Stomach smooth muscle (tissue), 2 donors: ENCODE data around the gene ZNF595.
A peak's percentile ranks its signal among the peaks of the same experiment; 100 is the strongest.
"Not testable (repeated sequence)": the region's sequence is repeated elsewhere in the genome, so short reads cannot be mapped to it uniquely, and the experiment has no call there.

Experiments
- H3K27ac ChIP-seq: one replicate; pipeline ENCODE4 v1.7.0; 2013; ENCODE audit warnings: mild to moderate bottlenecking, low read length, inconsistent platforms
- H3K27me3 ChIP-seq, 2 donors: one replicate each; pipeline ENCODE4 v1.7.0; 2013; ENCODE audit warnings: low read length in 2 of 2; ENCODE audit not compliant: insufficient read depth in 2 of 2, control insufficient read depth in 1 of 2
- H3K36me3 ChIP-seq, 2 donors: one replicate each; pipeline ENCODE4 v1.7.0; 2013; ENCODE audit warnings: low read length in 2 of 2; ENCODE audit not compliant: control insufficient read depth in 2 of 2, insufficient read depth in 2 of 2
- H3K4me1 ChIP-seq: one replicate; pipeline ENCODE4 v1.7.0; 2013; ENCODE audit warnings: low read length; ENCODE audit not compliant: control insufficient read depth, insufficient read depth
- H3K4me3 ChIP-seq, 2 donors: one replicate each; pipeline ENCODE4 v1.7.0; 2013; ENCODE audit warnings: low read length in 2 of 2
- H3K9ac ChIP-seq, 2 donors: one replicate each; pipeline ENCODE4 v1.7.0; 2013; ENCODE audit warnings: low read length in 2 of 2, mild to moderate bottlenecking in 1 of 2
- H3K9me3 ChIP-seq, 2 donors: one replicate each; pipeline ENCODE4 v1.7.0; 2013; ENCODE audit warnings: low read length in 2 of 2; ENCODE audit not compliant: control insufficient read depth in 2 of 2
- donor health status: healthy.
- donor health status: Pancreatic carcinoma.

The ZNF595 gene

GRCh38 chr4:33314-33713 is 19.8 kb upstream of the ZNF595 start:
- not testable (repeated sequence) for H3K4me1 ChIP-seq, H3K4me3 ChIP-seq, H3K27me3 ChIP-seq, H3K27ac ChIP-seq, H3K9ac ChIP-seq, H3K36me3 ChIP-seq, H3K9me3 ChIP-seq

DNA sequence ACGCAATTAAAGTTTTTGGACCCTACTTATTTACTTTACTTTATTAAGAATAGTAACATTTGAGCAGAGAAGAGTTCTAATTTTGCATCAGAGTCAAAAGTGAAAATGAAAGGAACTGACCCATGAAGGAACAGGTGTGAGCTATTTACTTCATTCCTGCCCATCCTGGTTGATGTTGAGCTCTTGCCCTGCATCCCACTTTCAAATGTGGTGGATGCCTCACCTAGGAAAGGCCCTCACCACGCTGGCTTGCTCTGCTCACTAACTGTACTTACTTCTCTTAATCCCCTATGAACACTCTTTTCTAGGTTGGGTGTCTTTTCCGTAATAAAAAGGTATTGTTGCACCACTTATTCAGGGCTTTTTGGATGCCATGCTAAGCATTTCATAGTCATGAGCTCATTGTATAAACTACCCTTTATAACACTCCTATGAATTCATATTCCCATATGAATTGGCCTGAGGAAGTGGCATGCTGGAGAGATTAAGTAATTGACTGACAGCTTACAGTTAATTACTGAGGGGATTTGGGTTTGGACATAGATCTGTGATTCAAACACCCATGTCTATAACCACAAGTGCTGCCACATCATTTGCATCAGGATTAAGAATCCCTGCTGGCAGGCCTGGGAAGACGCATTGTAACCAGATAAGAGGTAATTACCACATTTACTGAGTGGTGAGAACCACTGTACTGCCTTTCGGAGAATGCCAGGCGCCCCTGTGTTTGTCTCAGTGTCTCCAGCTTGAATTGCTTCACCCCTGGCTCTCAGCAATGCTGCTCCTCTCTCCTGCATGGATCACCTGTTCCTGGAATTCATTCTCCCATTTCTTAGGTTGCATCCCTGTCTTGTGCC is 16.3 kb upstream of the ZNF595 start:
- H3K4me3 ChIP-seq, H3K9ac ChIP-seq, H3K27me3 ChIP-seq, H3K4me1 ChIP-seq, H3K9me3 ChIP-seq, H3K27ac ChIP-seq, H3K36me3 ChIP-seq: not testable (repeated sequence)

DNA sequence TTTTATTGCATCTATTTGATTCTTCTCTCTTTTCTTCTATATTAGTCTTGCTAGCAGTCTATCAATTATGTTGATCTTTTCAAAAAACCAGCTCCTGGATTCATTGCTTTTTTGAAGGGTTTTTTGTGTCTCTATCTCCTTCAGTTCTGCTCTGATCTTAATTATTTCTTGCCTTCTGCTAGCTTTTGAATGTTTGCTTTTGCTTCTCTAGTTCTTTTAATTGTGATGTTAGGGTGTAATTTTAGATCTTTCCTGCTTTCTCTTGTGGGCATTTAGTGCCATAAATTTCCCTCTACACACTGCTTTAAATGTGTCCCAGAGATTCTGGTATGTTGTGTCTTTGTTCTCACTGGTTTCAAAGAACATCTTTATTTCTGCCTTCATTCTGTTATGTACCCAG is 14.9 kb upstream of the ZNF595 start:
- H3K27me3 ChIP-seq, H3K9me3 ChIP-seq, H3K27ac ChIP-seq, H3K4me1 ChIP-seq, H3K36me3 ChIP-seq, H3K9ac ChIP-seq, H3K4me3 ChIP-seq: not testable (repeated sequence)

GRCh38 chr4:43375-43774 is 9.7 kb upstream of the ZNF595 start:
- H3K9ac ChIP-seq, H3K4me1 ChIP-seq, H3K36me3 ChIP-seq, H3K4me3 ChIP-seq, H3K27me3 ChIP-seq, H3K27ac ChIP-seq, H3K9me3 ChIP-seq: not testable (repeated sequence)

DNA sequence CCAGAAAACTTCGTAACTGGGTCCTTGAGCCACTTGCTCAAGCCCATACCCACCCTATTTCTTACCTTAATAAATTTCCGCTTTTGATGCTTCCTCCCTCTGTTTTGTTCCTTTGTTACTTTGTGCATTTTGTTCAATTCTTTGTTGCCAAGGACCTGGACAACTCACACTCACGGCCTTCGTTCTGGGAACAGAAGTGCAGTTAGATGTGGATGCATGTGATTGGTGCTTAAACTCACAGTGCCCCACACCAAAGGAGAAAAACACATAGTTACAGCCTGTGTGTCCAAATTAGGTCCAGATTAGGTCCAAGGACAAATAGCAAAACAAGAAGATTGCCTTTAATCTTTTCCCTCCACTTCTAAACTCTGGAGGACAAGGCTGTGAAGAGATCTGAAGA is 1.9 kb upstream of the ZNF595 start:
- H3K4me1 ChIP-seq, H3K9me3 ChIP-seq, H3K9ac ChIP-seq, H3K27me3 ChIP-seq, H3K36me3 ChIP-seq, H3K4me3 ChIP-seq, H3K27ac ChIP-seq: not testable (repeated sequence)

DNA sequence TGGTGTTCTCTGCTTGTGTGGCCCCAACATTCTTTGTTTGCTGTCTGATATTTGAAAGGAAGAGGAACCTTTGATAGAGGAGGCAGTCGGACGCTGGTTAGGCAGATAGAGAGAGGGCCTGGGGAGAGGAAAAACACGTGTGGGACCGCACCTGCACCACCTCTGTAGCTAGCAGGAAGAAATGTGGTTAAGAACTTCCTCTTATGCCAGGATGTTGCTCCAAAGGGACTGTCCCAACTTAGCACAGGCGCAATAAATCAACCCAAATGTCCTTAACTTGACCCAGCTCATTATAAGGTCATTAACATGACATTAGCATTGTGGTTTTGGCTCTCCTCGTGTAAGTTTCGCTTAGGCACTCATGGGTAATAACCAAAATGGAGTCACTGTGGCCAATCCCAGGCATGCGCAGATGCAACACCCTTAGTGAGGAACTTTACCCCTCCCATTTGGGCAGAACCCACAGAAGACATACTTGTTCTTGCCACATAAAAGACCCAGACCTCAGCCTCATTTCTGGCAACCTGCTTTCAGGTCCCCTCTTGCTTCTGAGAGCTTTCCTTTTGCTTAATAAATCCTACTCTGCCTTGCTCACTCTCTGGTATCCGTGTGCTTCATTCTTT is 1.4 kb upstream of the ZNF595 start:
- not testable (repeated sequence) for H3K27me3 ChIP-seq, H3K27ac ChIP-seq, H3K36me3 ChIP-seq, H3K9me3 ChIP-seq, H3K9ac ChIP-seq, H3K4me1 ChIP-seq, H3K4me3 ChIP-seq

GRCh38 chr4:53521-53920 is 400 bp downstream of the ZNF595 start:
- not testable (repeated sequence) for H3K27me3 ChIP-seq, H3K9me3 ChIP-seq, H3K4me3 ChIP-seq, H3K36me3 ChIP-seq, H3K4me1 ChIP-seq, H3K9ac ChIP-seq, H3K27ac ChIP-seq

DNA sequence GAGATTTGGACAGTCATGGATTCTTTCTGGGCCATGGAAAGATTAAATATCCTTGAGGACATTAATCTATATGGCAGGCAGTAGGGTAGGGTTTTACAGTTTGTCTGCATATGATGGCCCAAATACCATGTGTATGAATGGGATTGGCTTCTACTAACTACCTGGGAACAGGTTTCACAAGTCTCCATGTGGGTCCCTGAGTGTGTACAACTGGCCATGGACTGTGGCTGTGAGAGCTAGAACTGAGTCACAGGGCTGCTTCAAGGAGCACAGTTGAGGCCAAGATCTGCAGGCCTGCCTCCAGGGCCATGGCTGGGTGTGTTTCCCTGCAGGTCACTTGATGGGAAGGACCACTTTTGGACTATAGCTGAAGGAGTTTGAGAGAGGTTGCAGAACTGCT is 11.6 kb downstream of the ZNF595 start:
- H3K27me3 ChIP-seq, H3K4me1 ChIP-seq, H3K27ac ChIP-seq, H3K4me3 ChIP-seq, H3K9ac ChIP-seq, H3K36me3 ChIP-seq, H3K9me3 ChIP-seq: not testable (repeated sequence)

DNA sequence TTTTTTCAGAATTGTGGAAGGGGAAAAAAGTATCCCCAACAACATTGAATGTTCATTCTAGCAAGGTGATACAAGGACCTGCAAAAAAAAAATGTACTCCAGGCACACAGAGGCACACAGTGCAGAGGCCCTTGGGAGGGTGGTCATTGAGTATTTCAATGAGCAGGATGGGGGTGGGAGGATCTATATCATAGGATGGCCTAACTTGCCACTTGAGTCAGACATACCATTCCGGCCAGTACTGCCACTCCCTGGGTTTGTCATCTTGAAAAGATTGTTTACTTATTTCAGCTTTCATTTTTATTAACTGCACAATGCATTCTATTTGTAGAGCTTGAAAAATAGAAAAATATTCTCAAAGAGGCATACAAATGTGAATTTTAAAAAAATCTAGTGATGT is 18.7 kb downstream of the ZNF595 start:
- H3K36me3 ChIP-seq, result peaks cover 12 to 16% of the 10 kb centered on the region in 2 donors
- H3K27me3 ChIP-seq, result no peaks in the 10 kb centered on the region
- H3K27ac ChIP-seq, result no peak overlapping the region
- H3K9me3 ChIP-seq, result peaks cover 5 to 21% of the 10 kb centered on the region in 2 donors
- no peaks in the 10 kb centered on the region for H3K4me1 ChIP-seq
- H3K4me3 ChIP-seq, result no peak overlapping the region
- no peak overlapping the region for H3K9ac ChIP-seq

GRCh38 chr4:85951-86350 is 32.8 kb downstream of the ZNF595 start:
- H3K36me3 ChIP-seq, result peaks cover 21 to 23% of the 10 kb centered on the region in 2 donors
- H3K27ac ChIP-seq, result no peak overlapping the region
- no peaks in the 10 kb centered on the region for H3K27me3 ChIP-seq
- H3K9me3 ChIP-seq, result peaks cover 30 to 35% of the 10 kb centered on the region in 2 donors
- H3K4me3 ChIP-seq, result no peak overlapping the region
- no peak overlapping the region for H3K9ac ChIP-seq
- H3K4me1 ChIP-seq, result no peaks in the 10 kb centered on the region

DNA sequence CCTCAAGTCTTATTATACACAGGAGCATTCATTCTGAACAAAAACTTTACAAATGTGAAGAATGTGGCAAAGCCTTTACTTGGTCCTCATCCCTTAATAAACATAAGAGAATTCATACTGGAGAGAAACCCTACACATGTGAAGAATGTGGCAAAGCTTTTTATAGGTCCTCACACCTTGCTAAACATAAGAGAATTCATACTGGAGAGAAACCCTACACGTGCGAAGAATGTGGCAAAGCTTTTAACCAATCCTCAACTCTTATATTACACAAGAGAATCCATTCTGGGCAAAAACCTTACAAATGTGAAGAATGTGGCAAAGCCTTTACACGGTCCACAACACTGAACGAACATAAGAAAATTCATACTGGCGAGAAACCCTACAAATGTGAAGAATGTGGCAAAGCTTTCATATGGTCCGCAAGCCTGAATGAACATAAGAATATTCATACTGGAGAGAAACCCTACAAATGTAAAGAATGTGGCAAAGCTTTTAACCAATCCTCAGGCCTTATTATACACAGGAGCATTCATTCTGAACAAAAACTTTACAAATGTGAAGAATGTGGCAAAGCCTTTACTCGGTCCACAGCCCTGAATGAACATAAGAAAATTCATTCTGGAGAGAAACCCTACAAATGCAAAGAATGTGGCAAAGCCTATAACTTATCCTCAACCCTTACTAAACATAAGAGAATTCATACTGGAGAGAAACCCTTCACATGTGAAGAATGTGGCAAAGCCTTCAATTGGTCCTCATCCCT is 33.6 kb downstream of the ZNF595 start:
- H3K9ac ChIP-seq, H3K27ac ChIP-seq, H3K4me1 ChIP-seq, H3K27me3 ChIP-seq: not testable (repeated sequence)
- H3K9me3 ChIP-seq, result peaks cover 34 to 42% of the 10 kb centered on the region in 2 donors
- peak overlapping the region in 1 of 2 donors; percentile 5 for H3K4me3 ChIP-seq
- peaks cover 20 to 26% of the 10 kb centered on the region in 2 donors for H3K36me3 ChIP-seq
